PC-3 (cell line): ENCODE measurements around the gene VGLL1.

Experiments
- CTCF ChIP-seq: fragments of 300-600 bp; sonication (generic); conservative IDR thresholded peaks from 2 replicates; pipeline ENCODE4 v1.5.1; 2017; ENCODE audit warnings: antibody characterized with exemption, low read depth, mild to moderate bottlenecking, low read length
- EZH2 ChIP-seq: fragments of 300-600 bp; sonication (generic); IDR thresholded peaks from one replicate; pipeline ENCODE4 v1.6.1; 2017; ENCODE audit warnings: antibody characterized with exemption, mild to moderate bottlenecking, low read length; ENCODE audit not compliant: unreplicated experiment
- EZH2phosphoT487 ChIP-seq: fragments of 300-600 bp; sonication (generic); IDR thresholded peaks from 2 replicates; pipeline ENCODE4 v1.6.1; 2018; ENCODE audit warnings: mild to moderate bottlenecking, antibody characterized with exemption, low read length, borderline replicate concordance

- no peak for TF ChIP-seq CTCF
- TF ChIP-seq EZH2 = no peak
- no peak for TF ChIP-seq EZH2phosphoT487
These were observed 68.0 kb downstream of the VGLL1 start for GRCh38 chrX:136600059-136600458.
